DMS114 treated with DMSO at 0.1 percent for 48 hours (cell line): ENCODE measurements around the gene CCL20.

ENCODE experiments used
- DNase-seq: peaks from one replicate; lab custom pipeline; 2025; ENCODE audit not compliant: unreplicated experiment; lab: John Stamatoyannopoulos, UW

Gene CCL20

DNA sequence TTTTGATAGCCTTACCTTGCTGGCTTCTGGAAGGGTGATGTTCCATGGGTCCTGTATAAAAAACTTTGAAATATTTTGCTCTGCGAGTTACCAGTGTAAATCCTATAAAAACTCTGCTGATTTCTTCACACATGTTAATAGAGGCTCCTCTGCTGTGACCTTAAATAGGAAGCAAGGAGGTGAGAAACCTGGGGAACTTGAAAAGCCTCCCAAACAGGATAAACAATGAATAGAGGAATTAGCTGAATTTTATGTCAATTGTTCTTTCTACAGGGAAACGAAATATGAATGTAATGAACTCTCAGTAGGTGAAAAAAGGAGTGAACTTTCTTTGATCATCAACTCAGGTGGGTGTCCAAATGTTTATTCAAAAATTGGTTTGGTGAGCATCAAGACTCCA is 10.8 kb upstream of the CCL20 start:
- DNase-seq, result no peak

DNA sequence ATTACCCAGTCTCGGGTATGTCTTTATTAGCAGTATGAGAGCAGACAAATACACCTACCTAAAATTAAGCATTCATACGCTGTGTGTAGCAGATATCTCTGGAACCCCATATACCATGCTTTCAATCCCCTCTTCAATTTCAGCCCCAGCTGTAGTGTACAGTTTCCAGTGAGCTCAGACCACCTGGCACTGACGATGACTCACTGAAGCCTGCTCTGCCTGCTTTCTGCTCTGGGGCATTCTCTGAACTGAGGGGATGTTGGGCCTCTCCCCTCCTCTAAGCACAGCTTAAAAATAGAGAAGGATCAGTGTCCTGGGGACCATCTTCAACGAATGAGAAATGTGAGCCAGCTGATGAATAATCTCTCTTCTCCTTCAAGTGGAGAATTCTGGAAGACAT is 8.7 kb upstream of the CCL20 start:
- DNase-seq, result no peak

GRCh38 chr2:227805578-227805977 is 8.1 kb upstream of the CCL20 start:
- no peak for DNase-seq

DNA sequence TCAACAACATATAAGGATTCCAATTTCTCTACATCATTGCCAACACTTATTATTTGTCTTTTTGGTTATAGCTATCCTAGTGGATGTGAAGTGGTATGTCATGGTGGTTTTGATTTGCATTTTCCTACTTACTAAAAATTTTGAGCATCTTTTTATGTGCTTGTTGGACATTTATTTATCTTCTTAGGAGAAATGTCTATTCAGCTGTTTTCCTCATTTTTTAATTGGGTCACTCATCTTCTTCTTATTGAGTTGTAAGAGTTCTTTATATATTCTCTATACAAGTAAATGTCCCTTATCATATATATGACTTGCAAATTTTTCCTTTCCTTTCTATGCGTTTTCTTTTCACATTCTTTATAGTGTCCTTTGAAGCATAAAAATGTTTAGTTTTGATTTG is 4.7 kb upstream of the CCL20 start:
- no peak for DNase-seq

DNA sequence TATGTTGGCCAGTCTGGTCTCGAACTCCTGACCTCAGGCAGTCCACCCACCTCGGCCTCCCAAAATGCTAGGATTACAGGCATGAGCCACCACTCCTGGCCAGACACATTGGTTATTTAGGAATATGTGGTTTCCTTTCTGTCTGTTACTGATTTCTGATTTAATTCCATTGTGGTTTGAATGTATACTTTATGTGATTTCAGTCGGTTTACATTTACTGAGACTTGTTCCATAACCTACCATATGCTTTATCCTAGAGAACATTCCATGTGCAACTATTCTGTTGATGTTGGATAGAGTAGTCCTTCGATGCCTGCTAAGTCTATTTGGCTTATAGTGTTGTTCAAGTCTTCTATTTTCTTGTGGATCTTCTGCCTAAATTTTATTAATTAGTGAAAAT is 1.6 kb upstream of the CCL20 start:
- no peak for DNase-seq

DNA sequence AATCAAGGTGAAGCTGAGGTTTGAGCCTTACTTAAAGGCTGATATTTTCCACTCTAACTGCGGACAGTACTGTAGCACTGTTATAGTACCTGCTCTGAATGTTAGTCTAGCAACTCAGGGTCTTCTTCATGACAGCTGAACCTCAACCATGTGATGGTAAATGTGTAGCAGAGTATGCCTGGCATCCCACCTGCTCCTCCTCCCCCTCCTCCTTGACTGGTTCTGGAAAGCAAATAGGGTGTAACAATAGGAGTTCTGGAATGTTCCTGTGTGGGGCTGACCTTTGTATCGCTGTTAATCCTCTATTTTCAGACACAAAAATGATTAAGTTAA is 447 bp upstream of the CCL20 start:
- DNase-seq, result no peak

GRCh38 chr2:227815066-227815465 is 1.4 kb downstream of the CCL20 start:
- no peak for DNase-seq

- DNase-seq, result no peak
These were observed 3.1 kb downstream of the CCL20 start for GRCh38 chr2:227816507-227817294.

- no peak for DNase-seq
These were observed 3.7 kb downstream of the CCL20 start for GRCh38 chr2:227817336-227817735.

GRCh38 chr2:227817850-227818674 is 4.4 kb downstream of the CCL20 start:
- DNase-seq, result no peak

GRCh38 chr2:227818675-227819397 is 5.2 kb downstream of the CCL20 start:
- no peak for DNase-seq

GRCh38 chr2:227819398-227819697 is 5.7 kb downstream of the CCL20 start:
- no peak for DNase-seq

DNA sequence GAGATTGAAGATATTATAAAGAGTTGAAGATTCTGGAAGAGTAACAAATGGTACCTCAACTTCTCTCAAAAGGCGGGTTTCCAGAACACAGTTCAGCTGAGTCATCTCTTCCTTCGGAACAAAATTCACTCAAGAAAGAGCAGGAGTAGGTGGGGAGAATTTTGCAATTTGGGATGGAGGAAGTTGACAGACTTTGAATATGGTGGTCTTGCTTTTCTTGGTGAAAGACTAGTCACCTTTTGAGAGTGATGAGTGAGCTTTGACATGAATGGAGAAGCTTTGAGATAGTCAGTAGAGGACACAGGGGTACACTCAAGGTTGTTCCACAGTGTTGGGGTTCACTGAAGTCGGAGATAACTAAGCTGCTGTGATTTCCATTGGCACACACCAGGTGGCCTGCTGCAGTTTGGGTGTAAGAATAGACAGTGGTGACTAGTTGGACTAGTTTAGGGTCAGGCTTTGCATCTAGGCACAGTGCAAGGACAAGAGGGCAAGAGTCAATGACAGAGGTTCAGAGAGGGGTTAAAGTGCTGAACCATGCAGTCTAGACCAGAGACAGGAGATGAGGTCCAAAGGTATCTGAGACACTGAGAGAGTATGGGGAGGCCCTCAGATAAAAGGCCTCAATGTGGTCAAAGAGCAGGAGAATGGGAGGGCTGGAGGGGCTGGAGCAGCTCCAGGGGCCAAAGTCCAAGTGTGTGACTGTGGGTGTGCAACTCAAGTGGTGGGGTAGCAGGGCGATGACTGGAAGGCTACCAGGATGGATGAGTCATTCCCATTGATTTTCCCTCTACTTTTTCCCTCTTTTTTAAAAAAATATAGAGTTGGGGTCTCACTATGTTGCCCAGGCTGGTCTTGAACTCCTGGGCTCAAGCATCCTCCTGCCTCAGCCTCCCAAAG is 7.7 kb downstream of the CCL20 start:
- DNase-seq, result no peak

DNA sequence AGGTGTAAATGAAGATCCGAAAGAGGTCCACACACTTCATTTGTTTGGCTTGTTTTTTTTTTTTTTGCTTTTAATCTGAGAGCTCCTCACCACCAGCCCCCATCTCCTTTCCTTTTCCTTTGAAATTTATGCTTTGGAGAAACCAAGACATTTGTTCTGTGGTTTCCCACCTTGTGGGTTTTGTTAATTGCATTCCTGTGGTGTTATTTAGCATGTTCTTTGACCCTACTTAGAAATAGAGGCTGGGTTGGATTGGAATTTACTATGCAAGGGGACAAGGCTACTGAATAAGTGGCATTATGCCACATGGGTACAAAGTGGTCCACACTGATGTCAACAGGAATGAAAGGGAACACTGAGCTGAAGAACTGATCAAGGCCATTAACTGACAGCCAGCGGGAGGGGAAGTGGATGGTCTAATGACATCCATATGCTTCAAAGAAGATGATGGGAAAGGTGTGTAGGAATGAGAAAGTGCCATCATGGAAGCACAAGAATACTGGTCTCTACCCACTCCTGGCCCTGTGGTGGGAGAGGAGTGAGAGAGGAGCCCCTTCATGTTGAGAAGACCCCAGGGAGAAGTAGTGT is 8.9 kb downstream of the CCL20 start:
- DNase-seq, result no peak

DNA sequence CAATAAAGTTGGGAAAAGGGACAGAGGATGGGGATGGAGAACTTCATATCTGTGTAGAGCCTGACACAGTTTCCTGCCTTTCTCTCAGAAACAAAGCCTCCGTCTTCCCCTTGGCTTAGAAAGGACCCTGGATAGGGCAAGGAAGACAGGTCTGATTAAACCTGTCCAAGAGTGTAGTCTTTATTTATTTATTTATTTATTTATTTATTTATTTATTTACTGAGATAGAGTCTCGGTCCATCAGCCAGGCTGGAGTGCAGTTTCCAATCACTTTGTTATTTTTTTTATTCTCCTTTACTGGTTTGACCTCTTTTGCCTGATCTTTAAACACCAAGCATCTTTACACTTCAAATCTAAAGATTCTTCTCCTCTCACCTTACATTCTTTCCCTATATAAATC is 10.3 kb downstream of the CCL20 start:
- DNase-seq, result no peak

DNA sequence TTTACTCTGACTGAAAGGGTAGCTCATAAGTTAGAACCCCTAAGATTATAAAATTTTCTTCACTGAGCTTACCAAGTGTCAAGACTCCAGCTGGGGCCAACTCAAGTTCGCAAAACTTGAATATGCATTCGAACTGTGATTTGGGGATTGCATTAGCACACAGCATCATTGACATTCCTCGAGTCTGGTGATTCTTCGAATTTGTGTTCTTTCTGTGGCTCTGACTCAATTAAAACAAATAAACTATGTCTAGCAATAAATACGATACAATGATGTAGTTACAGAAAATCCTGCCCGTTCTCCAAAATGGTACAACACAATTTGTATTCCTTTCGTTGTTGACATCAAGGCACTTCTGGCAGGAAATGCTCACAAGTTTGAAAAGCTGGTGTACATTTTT is 11.1 kb downstream of the CCL20 start:
- no peak for DNase-seq

GRCh38 chr2:227826019-227826521 is 12.4 kb downstream of the CCL20 start:
- no peak for DNase-seq

DNA sequence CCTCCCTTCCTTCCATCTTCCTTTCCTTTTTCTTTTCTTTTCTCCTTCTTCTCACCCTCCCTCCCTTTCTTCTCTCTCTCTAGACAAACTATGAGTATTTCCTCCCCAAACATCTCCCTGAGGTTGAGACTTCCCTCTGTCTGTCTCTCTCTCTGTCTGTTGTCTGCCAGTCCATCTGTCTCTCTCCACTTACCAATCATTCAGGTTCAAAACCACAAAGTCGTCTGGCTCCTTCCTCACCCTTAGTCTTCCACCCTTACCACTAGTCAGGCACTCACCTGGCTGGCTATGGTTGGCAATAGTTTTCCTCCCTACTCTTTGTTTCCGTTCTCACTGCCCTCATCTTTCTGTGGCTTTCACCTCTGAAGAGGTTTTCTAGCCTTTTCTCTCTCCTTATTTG is 12.9 kb downstream of the CCL20 start:
- DNase-seq, result no peak

GRCh38 chr2:227827143-227827542 is 13.5 kb downstream of the CCL20 start:
- no peak for DNase-seq

DNA sequence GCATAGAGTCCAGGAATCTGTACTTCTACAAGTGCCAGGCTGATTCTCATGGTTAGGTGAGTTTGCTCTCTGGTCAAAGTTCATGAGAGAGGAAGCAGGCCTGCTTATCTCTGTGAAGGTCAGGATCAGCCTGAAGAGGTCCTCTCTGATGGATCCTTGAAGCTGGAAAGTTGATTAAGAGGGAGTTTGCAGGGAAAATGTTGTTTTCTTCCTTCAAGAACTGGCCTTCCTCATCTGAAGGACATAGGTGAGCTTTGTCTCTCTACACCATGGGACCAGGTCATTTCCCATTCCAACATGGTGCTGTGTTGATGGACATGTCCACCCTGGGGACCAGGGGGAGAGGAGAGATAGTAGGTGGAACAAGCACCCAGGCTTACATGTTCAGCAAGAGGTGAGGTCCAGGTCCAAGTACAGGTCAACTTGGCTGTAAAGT is 14.9 kb downstream of the CCL20 start:
- no peak for DNase-seq
